Mucosa of descending colon (tissue), 3 donors: ENCODE results near the gene RMDN2. TPM values are rescaled to one million over a fixed set of nuclear protein-coding genes. Genes with fewer than 3 reads are reported as not detected.

Experiments used
- ATAC-seq: fragments of 200-7000 bp; cut with Tn5 transposase; one replicate; pipeline ENCODE4 v1.9.1; 2020; ENCODE audit warnings: mild to moderate bottlenecking, moderate library complexity
- DNase-seq, 3 donors: peaks; one replicate each; pipeline ENCODE4 v3.0.0-alpha.2; 2020
- H3K36me3 ChIP-seq: fragments of 200-600 bp; one replicate; pipeline ENCODE4 v1.8.0; 2021; ENCODE audit warnings: low read depth, mild to moderate bottlenecking
- H3K4me1 ChIP-seq: fragments of 200-600 bp; one replicate; pipeline ENCODE4 v1.8.0; 2021; ENCODE audit warnings: low read depth, mild to moderate bottlenecking
- H3K4me3 ChIP-seq: fragments of 200-600 bp; one replicate; pipeline ENCODE4 v1.8.0; 2021; ENCODE audit warnings: mild to moderate bottlenecking
- H3K9me3 ChIP-seq: fragments of 200-600 bp; one replicate; pipeline ENCODE4 v1.8.0; 2021; ENCODE audit warnings: mild to moderate bottlenecking
- CTCF ChIP-seq: fragments of 200-600 bp; IDR thresholded peaks from one replicate; pipeline ENCODE4 v1.8.0; 2022; ENCODE audit warnings: antibody characterized with exemption, mild to moderate bottlenecking
- intact Hi-C, 2 donors: fragments of 100-400 bp; cut with DNase I in 1 of 2; cut with micrococcal nuclease in 1 of 2; formaldehyde crosslinking; loops; one replicate each; pipeline versions ENCODE4 v1.11.0 to v1.11.1; 2022; cut with DNase I, micrococcal nuclease
- long read RNA-seq, 2 donors: library from polyadenylated mRNA; unstranded; transcript quantifications; one replicate each; pipeline ENCODE4 v2.0.0, GENCODE V29; 2019 to 2021
- total RNA-seq, 3 donors: library from RNA; stranded (reverse); fragmentation: NEBNext Ultra II Directional in 2 of 3; extraction: Animal tissue kit (Norgen Biotek cat#: 25700) in 2 of 3; gene quantifications; one replicate each; pipeline versions ENCODE4 v1.2.1 to v1.2.4, GENCODE V29; 2021 to 2023
- donor health status: DM: no; HTN: no; CAD: no; lungs with moderate emphysema.
- donor health status: DM: no; HTN: no; CAD: no.
- donor health status: DM: no; HTN: yes; CAD: no.

The RMDN2 gene, protein sequence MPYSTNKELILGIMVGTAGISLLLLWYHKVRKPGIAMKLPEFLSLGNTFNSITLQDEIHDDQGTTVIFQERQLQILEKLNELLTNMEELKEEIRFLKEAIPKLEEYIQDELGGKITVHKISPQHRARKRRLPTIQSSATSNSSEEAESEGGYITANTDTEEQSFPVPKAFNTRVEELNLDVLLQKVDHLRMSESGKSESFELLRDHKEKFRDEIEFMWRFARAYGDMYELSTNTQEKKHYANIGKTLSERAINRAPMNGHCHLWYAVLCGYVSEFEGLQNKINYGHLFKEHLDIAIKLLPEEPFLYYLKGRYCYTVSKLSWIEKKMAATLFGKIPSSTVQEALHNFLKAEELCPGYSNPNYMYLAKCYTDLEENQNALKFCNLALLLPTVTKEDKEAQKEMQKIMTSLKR
- total RNA-seq: 10 to 100 TPM; 22.8 to 46.2 (median 28.5) TPM
- long read RNA-seq, donor 1, transcript RMDN2-202 (11 exons, 1,381 nt): major isoform, 9 of 16 reads
- long read RNA-seq, donor 1, partial matches to known transcripts: 3 of 16 reads
- long read RNA-seq, donor 1, other reads (novel, unspliced or antisense): 4 of 16 reads
- long read RNA-seq, donor 2, transcript RMDN2-202 (11 exons, 1,381 nt): major isoform, 12 of 18 reads
- long read RNA-seq, donor 2, partial matches to known transcripts: 3 of 18 reads
- long read RNA-seq, donor 2, other reads (novel, unspliced or antisense): 3 of 18 reads

- intact Hi-C loops: no loop called here
- ATAC-seq: peak; percentile 89
- peak; percentile 93 to 96 (median 95) for DNase-seq
- H3K4me3 ChIP-seq: peak within 1 kb of the TSS; percentile 80
- TF ChIP-seq CTCF: no peak
- no peaks in the 10 kb centered on the region for H3K9me3 ChIP-seq
- no peaks in the 10 kb centered on the region for H3K36me3 ChIP-seq
- H3K4me1 ChIP-seq: peaks cover 19% of the 10 kb centered on the region
Measured at GRCh38 chr2:37925063-37925897, at the start of gene RMDN2. Gene RMDN2 (plus strand): TSS chr2:37925287. CDS start chr2:37929278, 3,991 bp downstream.

GRCh38 chr2:37875403-37875906 lies 49.6 kb upstream of the RMDN2 start:
- H3K4me1 ChIP-seq: peaks cover 3% of the 10 kb centered on the region
- ATAC-seq (peak; percentile 49), DNase-seq (no peak)
- no peak overlapping the region for H3K4me3 ChIP-seq
- intact Hi-C loops: loop anchor here in 1 of 2 donors (5.0 kb wide), 1 partner anchor 478 kb away; no protein-coding TSS in a partner anchor
- no peaks in the 10 kb centered on the region for H3K9me3 ChIP-seq
- no peaks in the 10 kb centered on the region for H3K36me3 ChIP-seq
- no peak for TF ChIP-seq CTCF

DNA sequence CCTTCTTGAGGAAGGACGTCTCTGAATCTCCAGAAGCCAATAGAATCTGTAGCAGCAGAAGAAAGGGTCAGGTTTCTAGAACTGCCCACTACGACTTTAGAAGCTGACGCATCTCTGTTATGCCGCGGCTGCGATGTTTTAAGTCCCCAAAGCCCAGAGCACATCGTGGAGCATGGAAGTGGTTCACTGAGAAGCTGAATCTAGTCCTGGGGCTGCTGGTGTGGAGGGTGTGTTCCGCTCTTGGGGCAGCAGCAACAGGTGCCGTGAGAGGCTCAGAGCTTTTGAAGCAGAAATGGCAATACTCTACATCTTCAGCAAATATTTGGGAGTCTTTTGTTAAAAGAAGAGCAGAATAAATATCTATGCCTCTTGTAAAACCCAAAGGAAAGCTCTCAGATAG lies 48.9 kb upstream of the RMDN2 start:
- peaks cover 3% of the 10 kb centered on the region for H3K4me1 ChIP-seq
- DNase-seq (no peak), ATAC-seq (no peak)
- H3K4me3 ChIP-seq: no peak overlapping the region
- intact Hi-C loops: loop anchor here in 1 of 2 donors (5.0 kb wide), 1 partner anchor 479 kb away; no protein-coding TSS in a partner anchor
- no peaks in the 10 kb centered on the region for H3K9me3 ChIP-seq
- H3K36me3 ChIP-seq: no peaks in the 10 kb centered on the region
- TF ChIP-seq CTCF: no peak

GRCh38 chr2:37877457-37878315 lies 47.4 kb upstream of the RMDN2 start:
- H3K4me1 ChIP-seq: peaks cover 3% of the 10 kb centered on the region
- intact Hi-C loops: loop anchor here in 1 of 2 donors (5.0 kb wide), 1 partner anchor 480 kb away; no protein-coding TSS in a partner anchor
- ATAC-seq (peak; percentile 70), DNase-seq (peak in 1 of 3 donors; percentile 69)
- no peaks in the 10 kb centered on the region for H3K9me3 ChIP-seq
- no peaks in the 10 kb centered on the region for H3K36me3 ChIP-seq
- TF ChIP-seq CTCF: peak; percentile 48
- no peak overlapping the region for H3K4me3 ChIP-seq
